Measurements from ENCODE around the gene ANAPC15.

ANAPC15 gene

DNA sequence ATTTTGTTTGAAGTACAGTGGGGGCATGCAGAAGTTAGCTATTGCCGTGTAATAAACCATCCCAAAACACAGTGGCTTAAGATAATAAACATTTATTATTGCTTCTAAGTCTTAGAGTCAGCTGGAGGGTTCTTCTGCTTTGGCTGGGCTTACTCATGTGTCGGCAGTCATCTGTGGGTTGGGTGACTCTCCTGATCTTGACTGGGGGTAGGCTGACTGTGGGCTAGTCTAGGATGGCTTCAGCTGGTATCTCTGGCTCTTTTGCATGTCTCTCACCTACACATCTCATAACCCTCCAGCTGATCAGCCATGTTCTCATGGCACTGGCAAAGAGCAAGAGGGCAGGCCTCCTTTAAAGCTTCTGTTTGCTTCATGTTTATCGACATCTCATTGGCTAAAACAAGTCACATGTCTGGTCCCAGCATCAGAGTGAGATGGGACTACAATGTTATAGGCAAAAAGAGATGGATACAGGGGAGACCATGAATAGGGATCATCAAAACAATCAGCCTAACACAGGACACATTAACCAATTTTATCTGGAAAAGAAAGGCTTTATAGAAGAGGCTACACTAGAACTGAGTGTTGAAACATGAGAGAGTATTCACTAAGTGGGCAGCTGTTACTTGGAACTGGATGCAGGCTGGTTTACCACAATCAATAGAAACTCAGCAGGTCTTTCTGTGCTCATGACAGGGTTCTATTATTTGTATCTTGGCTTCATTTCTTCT lies 26.7 kb downstream of the ANAPC15 start:
- no peak for DNase-seq (ENCODE audit: low spot score)

GRCh38 chr11:72084965-72085364 lies 27.5 kb downstream of the ANAPC15 start:
- no peak for DNase-seq (ENCODE audit: low spot score)

DNA sequence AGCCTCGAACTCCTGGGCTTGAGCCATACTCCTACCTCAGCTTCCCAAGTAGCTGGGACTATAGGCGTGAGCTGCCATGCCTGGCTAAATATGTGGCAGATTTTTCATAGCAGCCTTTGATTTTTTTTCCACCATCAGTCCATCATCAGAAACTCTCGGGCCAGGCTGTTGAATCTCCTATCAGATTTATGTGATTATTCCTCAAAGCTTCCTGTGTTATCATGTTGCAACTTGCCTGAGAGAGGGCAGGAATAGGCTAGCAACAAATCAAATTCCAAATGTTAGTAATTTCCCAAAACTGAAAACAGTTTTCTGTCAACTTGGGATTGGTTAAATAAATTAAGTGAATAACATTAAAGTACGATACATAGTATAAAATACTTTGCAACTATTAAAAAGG lies 28.4 kb downstream of the ANAPC15 start:
- no peak for DNase-seq (ENCODE audit: low spot score)

GRCh38 chr11:72083414-72083813 lies 29.1 kb downstream of the ANAPC15 start:
- DNase-seq (ENCODE audit: low spot score), result no peak

GRCh38 chr11:72081821-72082453 lies 30.6 kb downstream of the ANAPC15 start:
- DNase-seq (ENCODE audit: low spot score), result no peak

- no peak for DNase-seq (ENCODE audit: low spot score)
Observed at GRCh38 chr11:72081184-72081644, 31.3 kb downstream of the ANAPC15 start.

DNA sequence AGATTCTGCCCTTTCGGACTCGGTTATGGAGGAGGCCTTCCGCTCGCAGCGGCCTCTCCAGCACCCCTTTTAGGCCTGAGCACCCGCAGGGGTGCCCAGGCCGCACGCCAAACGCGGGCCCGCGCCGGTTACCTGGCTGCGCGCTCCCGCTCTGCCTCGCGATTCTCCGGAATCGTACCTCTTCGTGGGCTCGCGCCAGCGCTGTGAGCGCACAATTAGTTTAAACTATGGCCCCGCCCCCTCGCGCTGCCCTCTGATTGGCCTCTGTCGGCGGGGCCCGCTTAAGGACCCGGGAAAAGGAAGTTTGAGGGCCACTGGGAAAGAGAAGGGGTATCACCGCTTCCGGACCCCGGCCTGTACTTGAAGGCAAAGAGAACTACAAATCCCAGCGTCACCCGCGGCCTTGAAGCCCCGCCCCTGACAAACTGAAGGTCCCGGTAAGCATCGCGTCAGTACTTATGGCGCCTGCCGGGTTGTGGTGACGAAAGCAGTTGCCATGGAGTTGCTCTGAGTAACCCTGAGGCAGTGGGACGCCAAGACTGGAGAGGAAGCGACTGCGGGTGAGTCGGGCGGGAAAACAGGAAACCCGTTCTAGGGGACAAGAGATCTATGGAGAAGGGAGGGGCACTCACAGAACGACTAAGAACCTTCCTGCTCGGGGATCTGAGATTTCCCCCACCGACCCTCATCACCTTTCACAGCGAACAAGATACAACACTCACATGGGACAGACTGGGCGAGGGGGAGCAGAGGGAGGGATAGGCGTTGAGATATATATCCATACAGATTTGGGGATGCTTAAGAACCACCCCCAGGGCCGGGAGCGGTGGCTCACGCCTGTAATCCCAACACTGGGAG lies 31.9 kb downstream of the ANAPC15 start, which contains the start of the genes LRRC51 and NUMA1:
TSS of gene LRRC51 (plus strand) at position 525 of the 858 bp plus-strand sequence. CDS start 8,234 bp downstream, outside the sequence.
TSS of gene NUMA1 (minus strand) at position 217 of the 858 bp plus-strand sequence. CDS start 44,599 bp downstream, outside the sequence.
- peak; percentile 94 for DNase-seq (ENCODE audit: low spot score)

DNA sequence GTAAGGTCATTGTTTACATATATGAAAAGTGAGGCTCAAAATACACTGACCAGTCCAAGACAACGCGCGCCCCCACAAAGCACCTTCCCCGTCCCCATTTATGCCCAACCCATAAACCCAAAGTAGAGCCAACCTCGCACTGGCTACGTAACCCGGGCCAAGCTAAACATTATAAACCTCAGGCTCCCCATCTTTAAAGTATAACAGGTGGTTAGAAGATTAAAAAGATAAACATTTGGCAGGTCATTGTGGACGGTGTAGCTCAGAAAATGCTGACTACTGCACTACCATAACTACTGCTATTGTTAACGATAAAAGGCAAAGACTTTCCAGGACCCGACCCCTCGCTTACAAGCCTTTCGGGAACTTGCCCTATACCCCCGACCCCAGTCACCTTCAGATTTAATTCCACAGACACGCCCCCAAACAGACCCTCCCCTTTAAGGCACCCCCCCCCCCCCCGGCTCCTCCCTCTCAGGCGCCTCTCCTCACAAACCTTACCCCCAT lies 32.6 kb downstream of the ANAPC15 start:
- DNase-seq (ENCODE audit: low spot score), result no peak

GRCh38 chr11:72078477-72078876 lies 34.0 kb downstream of the ANAPC15 start:
- DNase-seq (ENCODE audit: low spot score), result no peak

DNA sequence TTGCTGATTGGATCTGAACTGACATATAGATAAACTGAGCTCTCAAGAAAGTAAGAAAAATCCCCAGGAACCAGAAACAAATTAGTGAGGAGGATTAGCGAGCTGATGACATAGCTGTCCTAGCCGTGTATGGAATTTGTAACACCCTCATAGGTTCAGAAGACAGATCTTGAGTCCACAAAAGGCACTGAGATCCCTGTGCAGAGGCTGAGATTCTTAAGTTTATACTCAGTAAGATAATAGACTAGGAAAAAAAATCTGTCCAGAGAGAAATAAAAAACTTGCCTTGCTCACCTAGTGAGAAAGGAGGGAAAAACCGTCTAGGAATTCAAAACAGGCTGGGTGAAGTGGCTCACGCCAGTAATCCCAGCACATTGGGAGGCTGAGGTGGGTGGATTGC lies 36.7 kb downstream of the ANAPC15 start:
- DNase-seq (ENCODE audit: low spot score), result no peak

- DNase-seq (ENCODE audit: low spot score), result no peak
Observed at GRCh38 chr11:72075109-72075508, 37.4 kb downstream of the ANAPC15 start.

DNA sequence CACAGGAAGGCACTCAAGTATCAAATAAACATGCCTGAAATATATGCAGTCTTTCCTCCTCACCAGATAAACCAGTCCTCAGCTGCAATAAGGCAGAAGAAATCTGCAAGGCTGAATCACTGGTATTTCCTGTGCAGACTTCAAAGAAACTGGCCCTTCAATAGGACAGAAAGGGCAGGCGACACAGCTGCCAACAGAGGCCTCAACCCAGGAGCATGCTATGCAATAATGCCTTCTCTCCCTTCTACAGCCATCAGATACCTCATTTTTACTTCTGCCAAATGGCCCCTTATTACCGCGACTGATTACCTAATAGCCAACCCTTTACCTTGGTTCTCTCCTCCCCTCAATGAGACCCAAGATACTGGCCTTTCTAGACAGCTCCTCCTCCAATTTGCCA lies 40.1 kb downstream of the ANAPC15 start:
- DNase-seq (ENCODE audit: low spot score), result peak; percentile 60

- no peak for DNase-seq (ENCODE audit: low spot score)
Observed at GRCh38 chr11:72070491-72070890, 42.0 kb downstream of the ANAPC15 start.

DNA sequence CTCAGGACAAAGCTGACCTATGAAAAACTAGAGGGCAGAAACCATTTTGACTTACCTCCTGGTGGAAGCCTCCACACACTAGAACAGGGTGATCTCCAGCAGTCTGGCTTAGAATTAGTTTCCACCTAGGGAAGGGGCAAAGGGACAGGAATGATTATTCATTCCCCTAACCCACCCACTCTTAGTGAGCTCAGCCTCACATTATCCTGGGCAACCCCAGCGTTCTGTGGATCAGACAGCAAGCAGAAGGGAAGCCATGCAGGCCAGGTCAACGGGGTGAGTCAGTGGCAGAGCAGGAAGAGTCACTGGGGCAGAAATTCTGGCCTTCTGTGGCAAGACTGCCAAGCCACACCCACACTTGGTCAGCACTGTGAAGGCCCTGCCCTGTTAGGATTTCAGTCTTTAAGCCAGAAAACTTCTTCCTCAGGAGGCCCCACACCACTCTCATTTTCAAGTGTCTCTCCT lies 42.7 kb downstream of the ANAPC15 start:
- peak; percentile 92 for DNase-seq (ENCODE audit: low spot score)

DNA sequence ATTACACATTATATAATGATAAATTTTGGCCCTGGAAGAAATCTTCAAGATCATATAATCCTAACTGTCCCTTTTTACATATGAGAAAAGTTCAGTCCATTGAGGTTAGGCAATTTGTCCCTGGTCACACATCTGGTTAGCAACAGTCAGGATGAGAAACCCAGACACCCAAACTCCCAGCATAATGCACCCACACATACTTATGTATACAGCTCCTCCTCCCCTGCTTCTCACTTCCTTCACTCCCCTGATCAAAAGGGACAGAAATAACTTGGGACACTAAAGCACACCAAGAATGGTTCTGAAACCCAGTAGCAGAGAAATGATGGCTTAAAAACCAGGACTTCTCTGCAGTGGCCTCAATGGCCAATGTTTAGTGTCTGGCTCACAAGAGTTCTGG lies 43.3 kb downstream of the ANAPC15 start:
- no peak for DNase-seq (ENCODE audit: low spot score)

- DNase-seq (ENCODE audit: low spot score), result no peak
Observed at GRCh38 chr11:72067676-72068075, 44.8 kb downstream of the ANAPC15 start.

- no peak for DNase-seq (ENCODE audit: low spot score)
Observed at GRCh38 chr11:72067266-72067665, 45.2 kb downstream of the ANAPC15 start.

DNA sequence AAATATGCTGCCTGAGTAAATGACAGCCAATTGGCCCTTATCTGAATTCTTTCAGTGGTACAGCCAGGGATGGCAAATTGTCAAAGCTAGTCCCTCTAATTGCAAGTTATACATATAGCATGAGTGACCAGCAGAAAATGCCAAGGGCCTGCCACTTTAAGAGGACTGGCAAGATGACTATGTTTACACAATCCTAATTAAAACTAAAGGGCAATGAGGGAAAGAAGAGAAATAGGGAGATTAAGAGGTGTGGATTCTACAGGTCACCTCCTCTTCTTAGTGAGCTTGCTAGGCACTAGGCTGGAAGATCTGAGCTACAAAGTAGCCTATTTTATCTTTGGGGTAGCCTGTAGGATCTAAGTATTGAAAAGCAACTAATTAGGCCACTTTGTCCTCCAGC lies 45.6 kb downstream of the ANAPC15 start:
- DNase-seq (ENCODE audit: low spot score), result no peak

GRCh38 chr11:72061739-72062396 lies 50.6 kb downstream of the ANAPC15 start:
- DNase-seq (ENCODE audit: low spot score), result no peak

Measured in AG20443 (cell line).